OCI-M2 (cell line): ENCODE measurements around the gene FGF14.

Experiments
- DNase-seq: peaks from one replicate; lab custom pipeline; 2025; ENCODE audit not compliant: unreplicated experiment; lab: John Stamatoyannopoulos, UW

Gene FGF14

GRCh38 chr13:102260256-102260655, 141.6 kb downstream of the FGF14 start:
- no peak for DNase-seq

- DNase-seq, result no peak
Observed at GRCh38 chr13:102255409-102255808, 146.4 kb downstream of the FGF14 start.

- DNase-seq, result no peak
Observed at GRCh38 chr13:102251817-102252216, 150.0 kb downstream of the FGF14 start.

- no peak for DNase-seq
Observed at GRCh38 chr13:102250448-102250847, 151.4 kb downstream of the FGF14 start.

- DNase-seq, result no peak
Observed at GRCh38 chr13:102244607-102245227, 157.1 kb downstream of the FGF14 start.

- no peak for DNase-seq
Observed at GRCh38 chr13:102240110-102240509, 161.7 kb downstream of the FGF14 start.

GRCh38 chr13:102237230-102237629, 164.6 kb downstream of the FGF14 start:
- no peak for DNase-seq

- DNase-seq, result no peak
Observed at GRCh38 chr13:102236830-102237229, 165.0 kb downstream of the FGF14 start.

- no peak for DNase-seq
Observed at GRCh38 chr13:102236341-102236740, 165.5 kb downstream of the FGF14 start.

GRCh38 chr13:102235689-102236088, 166.2 kb downstream of the FGF14 start:
- no peak for DNase-seq

- no peak for DNase-seq
Observed at GRCh38 chr13:102234618-102235017, 167.2 kb downstream of the FGF14 start.

- no peak for DNase-seq
Observed at GRCh38 chr13:102233566-102234208, 168.2 kb downstream of the FGF14 start.

GRCh38 chr13:102231479-102231878, 170.4 kb downstream of the FGF14 start:
- no peak for DNase-seq

GRCh38 chr13:102227741-102228140, 174.1 kb downstream of the FGF14 start:
- no peak for DNase-seq

GRCh38 chr13:102226591-102226990, 175.3 kb downstream of the FGF14 start:
- no peak for DNase-seq

GRCh38 chr13:102225892-102226291, 176.0 kb downstream of the FGF14 start:
- DNase-seq, result no peak

- no peak for DNase-seq
Observed at GRCh38 chr13:102220681-102221228, 181.1 kb downstream of the FGF14 start.

GRCh38 chr13:102214956-102215355, 186.9 kb downstream of the FGF14 start:
- DNase-seq, result no peak

- DNase-seq, result no peak
Observed at GRCh38 chr13:102212729-102213128, 189.1 kb downstream of the FGF14 start.

GRCh38 chr13:102208347-102208746, 193.5 kb downstream of the FGF14 start:
- DNase-seq, result no peak

GRCh38 chr13:102207680-102208342, 194.0 kb downstream of the FGF14 start:
- DNase-seq, result no peak

GRCh38 chr13:102203718-102204117, 198.1 kb downstream of the FGF14 start:
- no peak for DNase-seq
